Thoracic aorta (tissue), 2 donors: ENCODE results near the gene ARHGEF28. TPM values are rescaled to one million over a fixed set of nuclear protein-coding genes. Genes with fewer than 3 reads are reported as not detected.
A peak's percentile ranks its signal among the peaks of the same experiment; 100 is the strongest.

Experiments used
- ATAC-seq: fragments of 150-250 bp; one replicate; pipeline ENCODE4 v1.8.0; 2017; ENCODE audit warnings: low read depth; ENCODE audit not compliant: insufficient number of reproducible peaks, low FRiP score
- DNase-seq: peaks from one replicate; pipeline ENCODE4 v3.0.0-alpha.2; 2020; ENCODE audit warnings: low spot score
- H3K27ac ChIP-seq, 2 donors: fragments of 200-600 bp; sonication (generic); 1 replicate in 1 of 2; 2 replicates in 1 of 2; pipeline ENCODE4 v1.5.1; 2016; ENCODE audit warnings: mild to moderate bottlenecking in 2 of 2, moderate library complexity in 2 of 2
- H3K27me3 ChIP-seq: fragments of 200-600 bp; sonication (generic); replicated peaks from 2 replicates; pipeline ENCODE4 v1.6.0; 2016; ENCODE audit warnings: mild to moderate bottlenecking; ENCODE audit not compliant: insufficient read depth
- H3K36me3 ChIP-seq: fragments of 200-600 bp; sonication (generic); one replicate; pipeline ENCODE4 v1.5.1; 2016
- H3K4me1 ChIP-seq, 2 donors: fragments of 200-600 bp; sonication (generic); 1 replicate in 1 of 2; 2 replicates in 1 of 2; pipeline versions ENCODE4 v1.5.1 to v1.6.0; 2016; ENCODE audit warnings: low read depth in 2 of 2, mild to moderate bottlenecking in 1 of 2; ENCODE audit not compliant: control insufficient read depth in 1 of 2
- H3K4me3 ChIP-seq: fragments of 200-600 bp; sonication (generic); 2 replicates; pipeline ENCODE4 v1.5.1; 2016; ENCODE audit warnings: mild to moderate bottlenecking
- H3K9me3 ChIP-seq: fragments of 200-600 bp; sonication (generic); 2 replicates; pipeline ENCODE4 v1.5.1; 2016
- total RNA-seq, 2 donors: library from RNA; depleted of rRNA; stranded (reverse); fragments of >200 nt; gene quantifications; one replicate each; pipeline versions ENCODE4 v1.1.0 to v1.2.3, GENCODE V29; 2016
- TF ChIP-seq, protein P1 (sequence below): fragments of 200-600 bp; sonication (generic); IDR thresholded peaks from one replicate; pipeline ENCODE4 v1.5.1; 2019; ENCODE audit warnings: antibody characterized with exemption

Gene ARHGEF28
- total RNA-seq, 2 donors from 2014 or later: 35.5 to 40.8 TPM

DNA sequence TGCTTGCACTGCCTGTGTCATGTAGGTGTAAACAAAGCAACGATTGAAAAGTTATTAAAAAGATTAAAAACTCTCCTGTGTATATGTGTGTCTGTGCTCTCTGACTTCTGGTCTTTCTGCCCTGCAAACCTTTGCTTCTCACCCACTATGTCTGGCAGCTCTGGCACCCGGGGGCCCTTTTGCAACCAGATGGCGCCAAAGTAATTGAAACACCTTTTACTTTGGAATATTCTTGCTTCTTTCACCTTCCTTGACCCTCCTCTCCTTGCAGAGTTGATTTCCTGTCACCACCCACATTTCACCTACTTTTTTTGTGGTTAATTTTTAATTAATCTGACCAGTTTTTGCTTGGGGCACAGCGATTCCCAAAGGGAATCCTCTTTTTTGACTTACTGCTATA lies 275.5 kb downstream of the ARHGEF28 start:
- DNase-seq (no peak), ATAC-seq (no peak)
- no peaks in the 10 kb centered on the region for H3K9me3 ChIP-seq
- H3K36me3 ChIP-seq: no peaks in the 10 kb centered on the region
- TF ChIP-seq, protein P1, sequence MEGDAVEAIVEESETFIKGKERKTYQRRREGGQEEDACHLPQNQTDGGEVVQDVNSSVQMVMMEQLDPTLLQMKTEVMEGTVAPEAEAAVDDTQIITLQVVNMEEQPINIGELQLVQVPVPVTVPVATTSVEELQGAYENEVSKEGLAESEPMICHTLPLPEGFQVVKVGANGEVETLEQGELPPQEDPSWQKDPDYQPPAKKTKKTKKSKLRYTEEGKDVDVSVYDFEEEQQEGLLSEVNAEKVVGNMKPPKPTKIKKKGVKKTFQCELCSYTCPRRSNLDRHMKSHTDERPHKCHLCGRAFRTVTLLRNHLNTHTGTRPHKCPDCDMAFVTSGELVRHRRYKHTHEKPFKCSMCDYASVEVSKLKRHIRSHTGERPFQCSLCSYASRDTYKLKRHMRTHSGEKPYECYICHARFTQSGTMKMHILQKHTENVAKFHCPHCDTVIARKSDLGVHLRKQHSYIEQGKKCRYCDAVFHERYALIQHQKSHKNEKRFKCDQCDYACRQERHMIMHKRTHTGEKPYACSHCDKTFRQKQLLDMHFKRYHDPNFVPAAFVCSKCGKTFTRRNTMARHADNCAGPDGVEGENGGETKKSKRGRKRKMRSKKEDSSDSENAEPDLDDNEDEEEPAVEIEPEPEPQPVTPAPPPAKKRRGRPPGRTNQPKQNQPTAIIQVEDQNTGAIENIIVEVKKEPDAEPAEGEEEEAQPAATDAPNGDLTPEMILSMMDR: no peak
- H3K4me3 ChIP-seq: no peak overlapping the region
- no peaks in the 10 kb centered on the region for H3K27me3 ChIP-seq
- no peak overlapping the region for H3K27ac ChIP-seq
- H3K4me1 ChIP-seq: no peaks in the 10 kb centered on the region

DNA sequence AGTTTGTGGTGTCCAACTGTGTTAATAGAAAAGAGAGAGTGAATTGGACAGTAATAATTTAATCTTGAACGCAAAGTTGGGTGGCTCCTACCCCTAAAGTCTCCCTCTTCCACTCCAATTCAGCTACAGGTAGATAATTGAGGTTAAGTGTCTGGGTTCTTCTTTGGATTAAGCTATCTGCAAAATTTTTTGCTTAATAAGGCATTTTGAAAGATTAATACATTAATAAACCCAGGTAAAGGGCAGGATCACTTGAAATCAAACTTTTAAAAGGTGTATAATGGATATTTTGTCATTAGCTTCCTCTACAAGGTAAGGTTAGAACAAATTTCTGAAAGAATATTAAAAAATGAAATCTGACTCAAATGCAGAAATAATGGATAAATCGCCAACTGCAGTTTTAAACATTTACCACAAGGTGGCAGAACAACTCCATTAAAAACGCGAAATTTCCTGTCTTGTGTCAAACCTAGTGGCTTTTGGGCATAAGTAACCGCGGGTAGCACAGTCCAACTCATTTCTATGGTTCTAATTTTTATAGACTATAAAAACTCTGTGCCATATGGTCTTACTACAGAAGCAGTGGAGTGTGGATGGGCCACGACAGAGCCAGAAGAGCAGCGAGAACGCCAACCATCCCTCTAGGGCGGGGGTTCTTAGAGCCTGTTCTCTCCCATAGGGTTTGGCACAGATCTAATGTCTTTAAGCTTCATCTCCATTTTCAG lies 276.5 kb downstream of the ARHGEF28 start:
- no peak for DNase-seq
- no peaks in the 10 kb centered on the region for H3K9me3 ChIP-seq
- ATAC-seq: no peak
- no peaks in the 10 kb centered on the region for H3K27me3 ChIP-seq
- TF ChIP-seq, protein P1: peak; percentile 88
- H3K4me3 ChIP-seq: no peak overlapping the region
- H3K27ac ChIP-seq: no peak overlapping the region
- H3K36me3 ChIP-seq: no peaks in the 10 kb centered on the region
- no peaks in the 10 kb centered on the region for H3K4me1 ChIP-seq

DNA sequence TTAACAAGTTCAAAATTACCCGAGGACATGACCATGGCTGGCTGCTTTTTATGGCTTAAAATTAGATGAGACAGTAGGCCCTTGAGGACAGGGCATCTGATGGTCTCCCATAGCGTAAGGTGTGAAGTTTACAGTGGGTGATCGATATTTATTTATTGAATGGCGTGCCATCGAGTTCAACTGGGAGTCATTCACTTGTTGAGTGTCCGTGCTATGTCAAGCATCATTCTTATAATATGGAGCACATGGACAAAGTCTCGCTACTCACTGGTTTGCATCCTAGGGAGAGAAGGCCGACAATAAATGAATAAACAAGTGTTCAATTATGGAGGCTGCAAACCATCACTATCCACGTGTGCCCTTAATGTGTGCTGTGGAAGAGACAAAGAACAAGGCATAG lies 277.2 kb downstream of the ARHGEF28 start:
- Histone ChIP-seq H3K4me3 (no peak overlapping the region), H3K36me3 (no peaks in the 10 kb centered on the region), H3K27ac (no peak overlapping the region), H3K9me3 (no peaks in the 10 kb centered on the region), H3K27me3 (no peaks in the 10 kb centered on the region), H3K4me1 (peaks cover 0 to under 1% of the 10 kb centered on the region in 2 donors)
- no peak for DNase-seq
- no peak for ATAC-seq
- TF ChIP-seq, protein P1: no peak

DNA sequence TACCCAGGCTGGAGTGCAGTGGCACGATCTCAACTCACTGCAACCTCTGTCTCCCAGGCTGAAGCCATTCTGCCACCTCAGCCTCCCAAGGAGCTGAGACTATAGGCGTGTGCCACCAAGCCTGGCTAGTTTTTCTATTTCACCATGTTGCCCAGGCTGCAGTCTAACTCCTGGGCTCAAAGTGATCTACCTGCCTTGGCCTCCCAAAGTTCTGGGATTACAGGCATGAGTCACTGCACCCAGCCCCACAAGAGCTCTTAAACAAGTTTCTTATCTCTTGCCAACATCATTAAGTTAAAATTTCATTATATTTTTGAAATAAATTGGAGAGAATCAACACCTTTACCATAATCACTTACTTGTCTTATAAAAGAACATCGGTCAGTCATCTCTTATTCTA lies 280.3 kb downstream of the ARHGEF28 start:
- peaks cover 5% of the 10 kb centered on the region for H3K36me3 ChIP-seq
- no peaks in the 10 kb centered on the region for H3K27me3 ChIP-seq
- TF ChIP-seq, protein P1: no peak
- ATAC-seq: no peak
- peaks cover 0 to 8% of the 10 kb centered on the region in 2 donors for H3K4me1 ChIP-seq
- H3K27ac ChIP-seq: no peak overlapping the region
- no peaks in the 10 kb centered on the region for H3K9me3 ChIP-seq
- DNase-seq: no peak
- no peak overlapping the region for H3K4me3 ChIP-seq

DNA sequence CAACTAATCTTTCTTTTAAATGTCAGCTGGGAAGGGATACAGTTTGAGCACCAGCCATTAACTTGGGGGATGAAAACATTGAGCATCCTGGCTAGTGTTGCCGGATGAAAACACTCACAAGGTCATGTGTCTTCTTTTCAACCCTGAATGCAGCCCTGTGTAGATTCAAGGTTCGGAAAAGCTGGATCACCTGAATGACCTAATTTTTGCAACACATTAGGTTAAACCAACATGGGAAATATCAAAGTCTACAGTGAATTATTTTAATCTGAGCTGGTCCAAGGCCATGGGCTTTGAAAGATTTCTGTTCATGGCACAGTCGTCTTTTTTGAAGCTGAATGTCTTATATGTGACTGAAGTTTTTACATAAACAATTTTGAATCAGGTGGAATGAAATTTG lies 281.2 kb downstream of the ARHGEF28 start:
- peaks cover 8% of the 10 kb centered on the region for H3K36me3 ChIP-seq
- peaks cover 0 to 8% of the 10 kb centered on the region in 2 donors for H3K4me1 ChIP-seq
- no peak overlapping the region for H3K27ac ChIP-seq
- H3K4me3 ChIP-seq: no peak overlapping the region
- H3K9me3 ChIP-seq: no peaks in the 10 kb centered on the region
- DNase-seq (no peak), ATAC-seq (no peak)
- TF ChIP-seq, protein P1: no peak
- no peaks in the 10 kb centered on the region for H3K27me3 ChIP-seq
